M059J (cell line): Measurements from ENCODE around the gene OR51B6. TPM values are rescaled to one million over a fixed set of nuclear protein-coding genes. Genes with fewer than 3 reads are reported as not detected.
"Not testable (repeated sequence)": the region's sequence is repeated elsewhere in the genome, so short reads cannot be mapped to it uniquely, and the experiment has no call there.

Experiments used
- DNase-seq: peaks from one replicate; pipeline ENCODE4 v3.0.0-alpha.2; 2012; ENCODE audit warnings: low read depth
- total RNA-seq: library from RNA; depleted of rRNA; stranded (reverse); fragments of >200 nt; shearing (Covaris generic); gene quantifications from 2 replicates; pipeline ENCODE4 v1.2.3, GENCODE V29; 2014; rRNA removed

Gene OR51B6
- total RNA-seq: not detected in 2 replicates

GRCh38 chr11:5351208-5351607 lies at the start of gene OR51B6:
Gene OR51B6, plus strand, starts transcription at chr11:5351508. Its CDS starts 0 bp downstream, at chr11:5351508.
- no peak for DNase-seq

- no peak for DNase-seq
These were observed 49.5 kb upstream of the OR51B6 start, which contains the start of gene OR51B4 for GRCh38 chr11:5301846-5302245. Gene OR51B4, minus strand, starts transcription at chr11:5301946. Its CDS starts 0 bp downstream, at chr11:5301946.

- DNase-seq: no peak
These were observed 47.7 kb upstream of the OR51B6 start for GRCh38 chr11:5303626-5304025.

GRCh38 chr11:5304046-5304445 lies 47.3 kb upstream of the OR51B6 start:
- no peak for DNase-seq

- no peak for DNase-seq
These were observed 43.9 kb upstream of the OR51B6 start for GRCh38 chr11:5307256-5308019.

- no peak for DNase-seq
These were observed 40.9 kb upstream of the OR51B6 start for GRCh38 chr11:5310423-5310822.

- DNase-seq: peak; percentile 56
These were observed 37.8 kb upstream of the OR51B6 start for GRCh38 chr11:5313326-5314023.

- no peak for DNase-seq
These were observed 34.0 kb upstream of the OR51B6 start for GRCh38 chr11:5317292-5317691.

- no peak for DNase-seq
These were observed 27.1 kb upstream of the OR51B6 start, which contains the start of gene OR51B2 for GRCh38 chr11:5324197-5324596. Gene OR51B2, minus strand, starts transcription at chr11:5324297. Its CDS starts 0 bp downstream, at chr11:5324297.

- no peak for DNase-seq
These were observed 16.1 kb upstream of the OR51B6 start for GRCh38 chr11:5335170-5335569.

- DNase-seq: peak; percentile 37
These were observed 15.0 kb upstream of the OR51B6 start for GRCh38 chr11:5336331-5336730.

- not testable (repeated sequence) for DNase-seq
These were observed 14.1 kb upstream of the OR51B6 start for GRCh38 chr11:5337253-5337652.

GRCh38 chr11:5339771-5340322 lies 11.5 kb upstream of the OR51B6 start:
- DNase-seq: no peak

- no peak for DNase-seq
These were observed 7.6 kb upstream of the OR51B6 start, which contains the start of gene OR51B5 for GRCh38 chr11:5343474-5344335. Gene OR51B5, minus strand, starts transcription at chr11:5343524. Its CDS starts 0 bp downstream, at chr11:5343524.

- no peak for DNase-seq
These were observed 5.5 kb upstream of the OR51B6 start for GRCh38 chr11:5345831-5346230.

GRCh38 chr11:5348551-5349194 lies 2.6 kb upstream of the OR51B6 start:
- DNase-seq: no peak

GRCh38 chr11:5349550-5349949 lies 1.8 kb upstream of the OR51B6 start:
- no peak for DNase-seq

GRCh38 chr11:5356031-5356430 lies 4.7 kb downstream of the OR51B6 start:
- not testable (repeated sequence) for DNase-seq

- DNase-seq: peak; percentile 59
These were observed 10.8 kb downstream of the OR51B6 start for GRCh38 chr11:5362017-5362625.

- DNase-seq: peak; percentile 46
These were observed 12.4 kb downstream of the OR51B6 start for GRCh38 chr11:5363679-5364078.
